HTERT RPE-1 (cell line): Measurements from ENCODE around the gene SMARCB1.
"Not testable (repeated sequence)": the region's sequence is repeated elsewhere in the genome, so short reads cannot be mapped to it uniquely, and the experiment has no call there.

Experiments
- in situ Hi-C: fragments of 300-500 bp; cut with MboI; formaldehyde crosslinking; loops from 4 replicates; pipeline ENCODE4 v1.14.3; 2020; ENCODE audit warnings: low sequenced_read_pairs

SMARCB1 gene

DNA sequence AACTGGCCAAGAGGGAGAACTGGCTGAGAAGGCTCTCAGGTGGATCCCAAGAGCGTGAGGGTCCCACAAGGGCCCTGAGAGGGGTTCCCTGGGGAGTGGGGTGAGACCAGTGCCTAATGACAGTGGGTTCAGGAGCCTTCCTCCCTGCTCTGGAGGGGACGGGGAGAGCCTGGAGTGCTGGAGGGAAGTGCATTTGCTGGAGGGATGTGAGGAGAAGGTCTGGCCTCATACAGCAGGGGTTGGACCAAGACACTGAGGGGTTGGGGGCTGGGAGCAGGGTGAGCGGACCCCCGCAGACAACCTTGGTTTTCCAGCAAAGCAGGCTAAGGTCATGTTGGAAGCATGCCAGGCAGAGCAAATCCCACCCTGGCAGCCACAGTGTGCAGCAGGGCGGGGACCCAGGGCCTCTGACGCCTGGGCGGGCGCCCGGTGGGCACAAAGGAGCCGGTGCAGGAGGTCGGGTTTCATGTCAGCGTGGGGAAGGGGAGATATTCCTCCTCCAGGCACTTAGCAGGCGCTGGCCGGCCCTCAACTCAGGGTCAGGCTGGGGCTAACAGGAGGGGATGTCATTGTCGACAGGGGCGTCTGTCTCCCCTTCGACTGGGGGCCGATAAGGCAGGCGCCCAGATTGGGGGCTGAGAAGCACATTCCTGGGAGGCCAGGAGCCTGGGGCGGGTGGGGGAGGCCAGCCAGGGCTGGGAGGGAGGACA lies 55.1 kb downstream of the SMARCB1 start:
- in situ Hi-C loops: no loop called here

DNA sequence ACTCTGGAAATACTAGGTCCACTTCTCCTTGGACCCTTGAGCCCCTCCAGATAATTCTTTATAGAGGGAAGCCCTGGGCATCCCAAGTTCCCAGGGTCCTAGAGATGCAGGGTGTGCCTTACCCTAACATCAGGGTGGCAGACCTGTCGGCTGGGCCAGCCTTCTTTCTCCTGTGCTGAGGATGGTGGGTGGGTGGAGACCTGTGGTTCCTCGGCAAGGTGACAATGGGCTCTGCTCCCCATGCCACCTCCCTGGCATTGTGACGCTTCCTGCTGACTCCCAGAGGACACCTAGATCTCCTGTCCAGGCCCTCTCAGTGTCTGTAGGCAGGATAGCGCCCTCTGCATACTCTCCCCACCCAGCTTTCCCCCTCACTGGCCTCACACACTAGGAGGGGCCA lies 55.8 kb downstream of the SMARCB1 start:
- in situ Hi-C loops: no loop called here

DNA sequence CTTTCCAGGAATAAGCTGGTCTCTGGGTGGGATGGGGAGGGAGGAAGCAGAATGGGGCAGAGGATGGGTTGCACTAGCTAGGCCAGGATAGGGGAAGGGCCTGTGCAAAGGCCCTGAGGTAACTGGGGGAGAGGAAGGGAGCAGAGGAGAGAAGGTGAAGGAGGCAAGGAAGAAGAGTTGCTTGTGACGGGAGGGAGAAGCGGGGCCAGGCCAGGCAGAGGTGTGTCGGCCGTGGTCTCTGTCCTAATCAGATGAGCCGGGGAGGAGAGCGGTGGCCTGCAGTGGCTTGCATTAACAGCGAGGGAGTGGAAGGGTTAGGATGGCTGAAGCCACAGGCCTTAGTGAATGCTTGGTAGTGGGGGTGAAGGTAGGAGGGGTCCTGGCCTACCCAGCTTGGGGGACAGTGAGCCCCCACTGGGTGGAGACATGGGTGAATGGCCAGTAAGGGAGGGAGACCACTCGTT lies 58.0 kb downstream of the SMARCB1 start:
- in situ Hi-C loops: no loop called here

DNA sequence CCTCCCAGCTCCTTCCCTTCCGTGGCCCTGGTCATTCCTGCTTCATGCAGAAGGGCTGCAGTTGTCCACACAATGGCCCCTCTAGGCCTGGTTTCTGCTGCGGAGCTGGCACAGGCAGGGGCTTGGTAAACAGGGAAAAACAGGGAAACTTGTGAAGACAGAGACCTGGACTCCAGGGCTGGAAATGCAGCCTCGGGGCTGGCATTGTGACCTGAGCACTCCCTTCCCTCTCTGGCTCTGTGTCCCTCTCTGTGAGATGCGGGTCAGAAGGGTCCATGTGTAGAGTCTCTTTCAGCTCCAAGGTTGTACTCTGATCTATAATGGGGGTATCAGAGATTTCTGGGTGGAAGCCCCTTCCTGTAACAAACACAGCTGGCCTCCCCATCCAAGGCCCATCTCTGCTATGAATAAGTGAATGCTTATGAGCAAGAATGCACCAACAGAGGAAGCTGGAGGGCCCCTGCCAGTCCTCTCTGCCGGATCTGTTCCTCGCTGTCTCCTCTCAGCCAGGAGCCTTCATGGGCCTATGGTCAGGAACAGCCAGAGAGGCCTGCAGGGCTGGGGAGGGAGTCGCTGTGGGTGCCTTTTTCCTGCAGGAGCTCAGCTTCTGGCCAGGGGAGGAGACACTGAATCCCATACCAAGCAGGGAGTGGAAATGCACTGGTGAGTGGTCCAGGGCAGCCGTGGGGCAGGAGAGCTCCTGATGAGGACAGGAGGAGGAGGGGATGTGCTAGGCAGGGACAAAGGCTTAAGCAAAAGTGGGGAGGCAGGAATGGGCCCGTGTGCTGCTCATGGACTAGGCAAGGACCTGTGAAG lies 58.7 kb downstream of the SMARCB1 start:
- in situ Hi-C loops: no loop called here

DNA sequence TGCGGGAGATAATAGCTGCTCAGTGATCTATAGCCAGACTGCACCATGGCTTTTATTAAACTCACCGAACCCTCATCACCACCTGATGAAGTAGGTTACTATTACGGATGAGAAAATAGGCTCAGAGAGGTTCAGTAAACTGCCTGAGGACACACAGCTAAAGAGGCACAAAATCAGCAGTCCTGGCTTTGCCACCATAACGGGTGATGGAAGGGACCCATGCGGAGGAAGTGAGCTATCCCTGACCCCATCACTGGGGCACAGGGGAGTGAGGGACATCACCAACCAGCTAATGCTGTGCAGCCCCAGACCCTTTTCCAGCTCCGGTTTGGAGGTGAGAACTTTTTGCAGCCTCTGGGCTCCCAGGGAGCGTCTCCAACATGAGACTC lies 59.3 kb downstream of the SMARCB1 start:
- in situ Hi-C loops: no loop called here

DNA sequence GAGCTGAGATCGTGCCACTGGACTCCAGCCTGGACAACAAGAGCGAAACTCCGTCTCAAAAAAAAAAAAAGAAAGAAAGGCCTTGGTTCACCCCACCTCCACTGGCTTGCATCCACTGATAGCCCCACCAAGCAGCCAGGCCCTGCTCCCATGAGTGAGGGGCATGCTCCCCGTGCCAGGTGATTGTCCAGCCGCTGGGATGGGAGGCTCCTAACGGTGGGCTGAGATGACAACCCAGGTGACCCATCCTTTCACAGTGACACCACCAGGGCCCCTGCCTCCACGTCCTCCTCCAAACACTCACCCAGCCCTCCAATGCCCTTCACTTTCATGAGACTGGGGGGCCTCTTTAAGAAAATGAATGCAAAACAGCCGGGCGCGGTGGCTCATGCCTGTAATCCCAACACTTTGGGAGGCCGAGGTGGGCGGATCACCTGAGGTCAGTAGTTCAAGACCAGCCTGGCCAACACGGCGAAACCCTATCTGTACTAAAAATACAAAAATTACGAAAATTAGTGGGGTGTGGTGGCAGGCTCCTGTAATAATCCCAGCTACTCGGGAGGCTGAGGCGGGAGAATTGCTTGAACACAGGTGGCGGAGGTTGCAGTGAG lies 60.6 kb downstream of the SMARCB1 start:
- in situ Hi-C loops: no loop called here

DNA sequence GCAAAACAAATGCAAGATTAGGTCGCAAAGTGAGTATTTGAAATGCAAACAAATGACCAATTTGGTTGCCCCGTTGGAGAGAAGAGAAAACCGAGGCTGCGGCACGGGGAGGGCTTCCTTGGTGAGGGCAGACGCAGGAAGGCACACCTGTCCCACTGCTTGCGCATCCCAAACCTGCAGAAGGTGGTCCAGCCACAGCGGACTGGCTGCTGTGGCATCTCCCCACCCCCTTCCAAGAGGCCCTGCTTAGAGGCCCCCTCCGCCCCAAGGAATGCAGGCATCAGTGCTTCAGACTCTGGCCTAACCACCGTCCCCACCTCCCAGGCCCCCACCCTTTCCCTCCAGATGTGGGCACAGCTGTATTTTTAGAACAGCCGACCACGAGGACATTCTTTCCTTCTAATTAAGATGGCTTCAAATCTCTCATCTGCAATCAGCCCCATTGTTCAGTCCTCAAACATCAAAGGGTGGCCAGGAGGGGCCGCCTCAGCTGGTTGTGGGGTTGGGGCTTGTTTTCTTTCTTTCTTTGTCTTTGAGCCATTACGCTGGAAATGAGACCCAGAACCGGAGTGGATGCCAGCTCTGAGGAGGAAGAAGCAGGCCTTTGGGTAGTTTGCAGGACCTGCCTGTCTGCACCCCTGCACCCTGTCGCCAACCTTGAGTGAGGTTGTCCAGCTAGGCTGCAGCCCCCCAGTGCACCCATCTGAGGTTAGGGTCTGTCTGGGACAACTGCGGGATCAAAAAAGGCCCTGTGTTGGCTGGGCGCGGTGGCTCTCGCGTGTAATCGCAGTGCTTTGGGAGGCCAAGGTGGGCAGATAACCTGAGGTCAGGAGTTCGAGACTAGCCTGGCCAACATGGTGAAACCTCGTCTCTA lies 61.5 kb downstream of the SMARCB1 start:
- in situ Hi-C loops: no loop called here

DNA sequence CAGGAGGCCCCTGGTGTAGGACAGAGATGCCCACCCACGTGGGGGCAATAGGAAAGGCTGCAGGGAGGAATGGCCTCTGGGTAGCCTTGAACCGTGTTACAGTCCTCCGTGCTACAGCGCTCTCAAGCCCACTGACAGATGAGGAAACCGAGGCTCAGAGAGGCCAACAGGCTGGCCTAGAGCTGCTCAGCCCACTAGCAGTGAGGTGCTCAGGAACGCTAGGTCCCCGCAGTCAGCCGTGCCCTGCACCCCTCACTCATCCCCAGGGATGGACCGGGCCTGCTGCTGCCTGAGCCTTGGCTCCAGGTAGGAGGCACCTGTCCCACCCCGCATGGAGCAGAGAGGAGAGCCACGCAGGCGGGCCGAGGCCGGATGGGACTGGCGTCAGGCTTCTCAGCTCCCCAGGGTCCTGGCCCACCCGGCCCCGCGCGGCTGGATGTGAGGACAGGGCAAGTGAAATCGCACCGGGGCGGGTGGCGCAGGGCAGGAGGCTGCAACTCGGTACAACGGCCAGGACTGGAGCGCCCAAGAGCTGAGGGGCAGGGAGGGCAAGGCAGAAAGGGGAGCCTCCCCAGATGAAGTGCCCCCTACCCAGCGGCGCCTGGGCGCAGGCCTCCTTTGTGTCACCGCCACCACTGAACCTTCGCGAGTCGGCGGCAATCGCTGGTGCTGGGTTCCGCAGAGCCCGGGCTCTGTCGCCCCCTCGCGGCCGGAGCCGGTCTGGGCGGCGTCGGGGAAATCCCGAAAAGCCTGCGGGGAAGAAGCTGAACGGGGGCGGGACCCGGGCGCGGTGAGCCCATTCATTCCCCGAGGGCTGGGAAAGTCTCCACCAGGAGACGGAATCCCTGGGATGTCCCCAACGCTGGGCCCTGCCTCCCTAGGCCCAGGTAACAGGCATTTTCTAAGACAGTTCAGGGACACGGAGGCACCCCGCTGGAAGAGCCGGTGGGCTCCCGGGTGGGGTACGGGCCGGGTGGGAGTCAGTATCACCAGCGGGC lies 62.5 kb downstream of the SMARCB1 start:
- in situ Hi-C loops: no loop called here

DNA sequence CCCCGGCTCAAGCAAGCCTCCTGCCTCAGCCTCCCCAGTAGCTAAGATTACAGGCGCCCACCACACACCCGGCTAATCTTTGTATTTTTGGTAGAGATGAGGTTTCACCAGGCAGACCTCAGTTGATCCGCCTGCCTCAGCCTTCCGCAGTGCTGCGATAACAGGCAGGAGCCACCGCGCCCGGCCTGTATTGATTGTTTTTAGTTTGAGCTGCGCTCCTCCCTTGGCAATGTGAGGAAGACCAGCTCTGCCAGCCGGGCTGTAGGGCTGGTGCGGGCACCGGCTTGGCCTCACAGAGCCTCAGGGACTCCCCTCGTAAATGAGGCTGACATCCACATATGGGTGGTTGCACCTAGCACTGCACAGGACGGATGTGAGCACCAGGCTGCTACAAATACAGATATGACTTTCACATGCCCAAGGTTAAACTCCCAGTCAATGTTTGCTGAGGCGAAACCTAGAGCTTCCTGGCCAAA lies 63.4 kb downstream of the SMARCB1 start:
- in situ Hi-C loops: no loop called here

DNA sequence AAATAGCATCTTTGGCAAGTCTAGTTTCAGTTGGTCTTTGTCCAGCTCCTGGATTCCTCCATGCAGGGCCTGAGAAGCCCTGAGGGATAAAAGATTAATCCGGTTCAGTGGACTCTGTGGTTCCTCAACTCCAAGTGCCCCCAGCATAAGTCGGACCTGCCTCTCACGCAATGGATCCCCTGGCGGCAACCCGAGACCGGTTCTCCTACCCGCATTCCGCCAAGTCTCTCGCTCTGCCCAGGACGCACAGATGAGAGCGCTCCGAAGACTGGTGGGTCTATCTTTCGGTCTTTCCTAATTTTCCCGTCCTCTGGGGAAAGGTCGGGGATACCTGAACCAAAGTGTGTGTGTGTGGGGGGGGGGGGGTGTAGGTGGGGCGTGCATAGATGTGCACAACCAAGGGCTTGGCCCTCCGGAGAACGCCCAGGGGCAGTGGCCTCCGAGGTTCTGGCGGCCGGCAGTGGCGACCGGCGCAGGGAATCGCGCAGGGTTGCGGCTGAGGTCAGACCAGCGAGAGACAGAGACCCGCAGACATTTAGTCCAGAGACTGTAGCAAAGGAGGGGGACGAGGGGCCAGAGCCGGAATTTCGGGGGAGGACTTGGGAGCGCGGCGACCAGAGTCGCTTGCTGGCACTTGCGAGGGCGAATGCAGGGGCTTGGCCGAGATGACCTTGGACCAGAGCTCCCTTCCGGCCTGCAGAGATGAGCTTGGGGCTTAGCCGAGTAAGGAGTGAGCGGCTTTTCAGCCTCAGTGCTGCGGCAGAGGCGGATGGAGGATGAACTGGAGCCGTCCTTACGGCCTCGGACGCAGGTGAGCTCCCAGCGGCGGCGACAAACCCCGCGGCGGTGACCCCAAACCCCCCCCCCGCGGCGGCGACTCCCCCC lies 70.2 kb downstream of the SMARCB1 start:
- in situ Hi-C loops: no loop called here

DNA sequence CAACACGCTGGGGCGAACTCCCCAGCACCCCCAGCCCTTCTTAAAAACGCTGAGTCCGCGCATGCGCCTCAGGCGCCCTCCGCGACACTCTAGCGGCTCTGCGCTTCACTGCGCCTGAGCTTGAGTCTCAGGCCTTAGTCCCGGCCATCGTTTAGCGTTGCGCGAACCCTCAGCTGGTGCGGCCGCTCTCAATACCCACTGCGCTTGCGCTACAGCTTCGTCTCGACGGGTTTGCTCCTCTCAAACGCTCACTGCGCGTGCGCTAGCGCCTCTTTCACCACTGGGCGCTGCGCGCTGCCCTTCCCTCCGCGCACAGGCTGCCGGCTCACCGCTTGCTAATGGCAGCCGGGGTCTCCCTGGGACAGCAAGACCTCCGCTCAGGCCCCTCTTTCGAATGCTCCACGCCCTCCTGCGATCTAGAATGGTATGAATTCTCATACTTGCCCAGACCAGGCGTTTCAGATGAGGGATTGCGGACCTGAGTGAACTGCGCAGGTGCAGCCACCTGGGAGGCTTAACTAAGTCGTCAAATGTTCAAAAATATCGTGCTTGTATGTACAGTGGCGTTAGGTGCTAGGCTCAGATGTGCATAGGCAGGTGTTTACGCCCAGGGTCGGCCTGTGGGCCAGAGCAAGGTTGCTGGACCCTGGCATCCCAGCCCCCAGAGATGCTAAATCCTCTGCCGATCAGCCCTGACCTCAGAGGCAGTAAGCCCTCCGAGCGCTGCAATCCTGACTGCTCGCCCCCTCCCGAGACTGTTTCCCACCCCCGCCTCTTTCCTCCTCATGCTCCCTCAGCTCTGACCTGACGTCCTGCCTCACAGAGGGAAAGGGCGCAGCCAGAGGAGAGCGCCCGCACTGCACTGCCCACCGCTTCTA lies 71.1 kb downstream of the SMARCB1 start, which contains the start of gene SLC2A11:
SLC2A11 (plus strand) TSS at position 270 of the 878 bp plus-strand sequence; CDS start at position 395, 125 bp downstream.
- in situ Hi-C loops: no loop called here

DNA sequence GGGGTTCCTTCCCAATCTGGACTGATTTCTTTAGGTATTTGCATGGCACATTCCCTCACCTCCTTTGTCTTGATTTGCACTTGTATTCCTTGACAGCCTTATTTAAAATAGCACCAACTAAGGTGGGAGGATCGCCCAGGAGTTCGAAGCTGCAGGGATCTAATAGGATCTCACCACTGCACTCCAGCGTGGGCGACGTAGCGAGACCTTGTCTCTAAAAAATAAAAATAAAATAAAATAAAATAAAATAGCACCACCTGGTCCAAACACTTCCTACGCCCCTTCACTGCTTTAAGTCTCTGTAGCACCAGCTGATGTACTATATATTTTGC lies 71.7 kb downstream of the SMARCB1 start:
- in situ Hi-C loops: no loop called here

DNA sequence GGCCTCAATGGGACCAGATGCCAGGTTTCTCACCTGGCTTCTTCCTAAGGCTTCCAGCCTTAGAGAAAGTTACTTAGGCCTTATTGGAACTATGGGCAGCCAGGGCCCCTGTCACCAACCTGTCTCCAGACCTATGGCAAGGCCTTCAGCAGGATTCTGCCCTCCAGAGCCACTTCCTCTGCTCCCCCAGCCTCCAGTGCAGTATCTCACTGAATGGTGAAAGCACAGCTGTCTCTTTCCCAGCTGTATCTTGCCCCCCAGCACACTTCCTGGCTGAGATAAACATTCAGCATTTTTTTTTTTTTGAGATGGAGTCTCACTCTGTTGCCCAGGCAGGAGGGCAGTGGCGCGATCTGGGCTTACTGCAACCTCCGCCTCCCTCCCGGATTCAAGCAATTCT lies 72.4 kb downstream of the SMARCB1 start:
- in situ Hi-C loops: no loop called here

DNA sequence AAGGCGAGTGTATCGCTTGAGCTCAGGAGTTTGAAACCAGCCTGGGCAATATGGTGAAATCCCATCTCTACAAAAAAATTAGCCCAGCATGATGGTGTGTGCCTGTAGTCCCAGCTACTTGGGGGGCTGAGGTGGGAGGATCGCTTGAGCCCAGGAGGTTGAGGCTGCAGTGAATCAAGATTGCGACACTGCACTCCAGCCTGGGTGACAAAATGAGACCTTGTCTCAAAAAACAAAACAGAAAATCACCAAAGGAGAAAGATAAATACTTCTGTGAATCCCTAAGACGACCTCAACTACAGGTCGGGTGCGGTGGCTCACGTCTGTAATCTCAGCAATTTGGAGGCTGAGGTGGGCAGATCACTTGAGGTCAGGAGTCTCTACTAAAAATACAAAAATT lies 73.4 kb downstream of the SMARCB1 start:
- in situ Hi-C loops: not testable (repeated sequence)

DNA sequence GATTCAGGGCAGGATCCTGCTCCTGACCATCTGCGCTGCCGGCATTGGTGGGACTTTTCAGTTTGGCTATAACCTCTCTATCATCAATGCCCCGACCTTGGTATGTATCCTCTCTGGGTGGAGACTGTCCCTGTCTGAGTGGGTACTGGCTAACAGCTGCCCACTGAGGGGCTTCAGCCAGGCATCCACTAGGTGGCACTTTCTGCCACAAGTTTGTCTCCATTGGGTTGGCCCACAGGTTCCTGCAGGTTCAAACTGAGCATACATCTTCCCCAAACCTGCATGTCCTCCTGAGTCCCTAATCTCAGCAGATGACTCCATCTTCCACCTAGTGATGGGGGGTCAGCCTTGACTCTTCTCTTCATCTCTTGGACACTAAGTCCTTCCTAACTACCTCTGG lies 75.3 kb downstream of the SMARCB1 start:
- in situ Hi-C loops: no loop called here

DNA sequence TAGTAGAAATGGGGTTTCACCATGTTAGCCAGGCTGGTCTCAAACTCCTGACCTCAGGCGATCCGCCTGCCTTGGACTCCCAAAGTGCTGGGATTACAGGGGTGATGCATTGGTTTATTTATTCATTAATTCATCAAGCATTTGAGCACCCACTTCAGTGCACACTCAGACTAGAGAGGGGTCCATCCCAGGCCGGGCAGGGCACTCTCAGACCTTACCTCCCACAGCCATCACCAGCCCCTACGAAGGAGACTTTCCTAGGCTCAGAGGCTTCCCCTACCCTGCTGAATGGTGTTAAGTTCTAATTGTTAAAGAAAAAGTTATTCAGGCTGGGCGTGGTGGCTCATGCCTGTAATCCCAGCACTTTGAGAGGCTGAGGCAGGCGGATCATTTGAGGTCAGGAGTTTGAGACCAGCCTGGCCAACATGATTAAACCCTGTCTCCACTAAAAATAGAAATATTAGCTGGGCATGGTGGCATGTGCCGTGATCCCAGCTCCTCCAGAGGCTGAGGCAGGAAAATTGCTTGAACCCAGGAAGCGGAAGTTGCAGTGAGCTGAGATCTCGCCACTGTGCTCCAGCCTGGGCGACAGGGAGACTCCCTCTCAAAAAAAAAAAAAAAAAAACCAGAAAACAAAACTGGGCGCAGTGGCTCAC lies 77.9 kb downstream of the SMARCB1 start:
- in situ Hi-C loops: not testable (repeated sequence)

DNA sequence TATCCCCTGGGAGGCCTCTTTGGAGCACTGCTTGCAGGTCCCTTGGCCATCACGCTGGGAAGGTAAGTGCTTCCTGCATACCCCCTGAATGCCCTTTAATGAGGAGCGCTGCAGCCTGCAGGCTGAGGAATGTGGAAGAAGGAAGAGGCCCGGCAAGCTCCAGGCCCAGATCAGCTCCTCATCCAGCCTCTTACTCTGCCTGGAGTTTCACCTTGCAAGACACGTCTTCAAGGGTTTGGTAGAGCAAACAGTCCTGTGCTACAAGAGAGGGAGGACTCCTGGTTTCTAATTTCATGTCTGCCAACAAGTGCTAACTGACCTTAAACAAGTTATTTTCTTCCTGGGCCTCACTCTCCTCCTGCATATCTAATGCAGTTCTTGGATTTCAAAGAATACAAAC lies 81.8 kb downstream of the SMARCB1 start:
- in situ Hi-C loops: no loop called here
